GM12878 (cell line): ENCODE results near the gene ZNF276. TPM values are rescaled to one million over a fixed set of nuclear protein-coding genes. Genes with fewer than 3 reads are reported as not detected.
"Not testable (repeated sequence)": the region's sequence is repeated elsewhere in the genome, so short reads cannot be mapped to it uniquely, and the experiment has no call there.

Experiments used
- ATAC-seq: fragments of 200-7000 bp; cut with Tn5 transposase; 3 replicates; pipeline ENCODE4 v1.9.1; 2020; ENCODE audit warnings: mild to moderate bottlenecking, moderate library complexity
- BruUV-seq: library from RNA; stranded (reverse); fragments of 400-500 nt; replicated peaks from 2 replicates; lab custom pipeline; 2021; lab: Mats Ljungman, UMichigan
- CTCF ChIA-PET: fragments of 300-600 bp; sonication (Branson Sonifier 250); formaldehyde crosslinking; extraction: SDS; loops from one replicate; lab custom pipeline; 2021; ENCODE audit warnings: inconsistent platforms; lab: Yijun Ruan, JAX
- POLR2A ChIA-PET: fragments of 350-600 bp; formaldehyde crosslinking; extraction: SDS; loops from one replicate; lab custom pipeline; 2021; ENCODE audit warnings: inconsistent platforms; lab: Charles Lee
- RAD21 ChIA-PET: fragments of 300-600 bp; sonication (Branson Sonifier 250); formaldehyde crosslinking; loops from one replicate; lab custom pipeline; 2023; ENCODE audit warnings: antibody characterized with exemption; ENCODE audit not compliant: unreplicated experiment; lab: Charles Lee
- SMC1A ChIA-PET: fragments of 300-600 bp; sonication (Branson Sonifier 250); formaldehyde crosslinking; loops from one replicate; lab custom pipeline; 2023; ENCODE audit not compliant: unreplicated experiment, uncharacterized antibody; lab: Charles Lee
- DNase-seq: peaks from one replicate; pipeline ENCODE4 v3.0.0-alpha.2; 2011; ENCODE audit warnings: low read depth, low spot score
- FAIRE-seq: peaks from 3 replicates; lab custom pipeline; 2011; peaks lifted over from hg19 to GRCh38; lab: Jason Lieb, UNC
- H2AFZ ChIP-seq: 2 replicates; pipeline ENCODE4 v1.6.0; 2011; ENCODE audit warnings: low read depth, low read length, control low read depth; ENCODE audit not compliant: control insufficient read depth
- H3K27ac ChIP-seq: 2 replicates; pipeline ENCODE4 v1.5.1; 2011; ENCODE audit warnings: control low read depth; ENCODE audit not compliant: control insufficient read depth, insufficient read depth
- H3K27me3 ChIP-seq, 2 experiments: replicated peaks in 1 of 2; 2 replicates each; pipeline versions ENCODE4 v1.6.0 to v1.6.1; 2011; ENCODE audit warnings: low read length in 1 of 2; ENCODE audit not compliant: control insufficient read depth in 2 of 2, insufficient read depth in 2 of 2
- H3K36me3 ChIP-seq, 2 experiments: 2 replicates each; pipeline ENCODE4 v1.5.1; 2011; ENCODE audit warnings: low read length in 1 of 2; ENCODE audit not compliant: control insufficient read depth in 2 of 2, insufficient read depth in 2 of 2
- H3K4me1 ChIP-seq: 2 replicates; pipeline ENCODE4 v1.6.1; 2011; ENCODE audit warnings: mild to moderate bottlenecking, low read length, moderate library complexity, mixed read lengths; ENCODE audit not compliant: control insufficient read depth, insufficient read depth
- H3K4me2 ChIP-seq: 2 replicates; pipeline ENCODE4 v1.6.0; 2011; ENCODE audit warnings: control low read depth; ENCODE audit not compliant: control insufficient read depth, insufficient read depth
- H3K4me3 ChIP-seq: fragments of 200-600 bp; sonication (generic); 2 replicates; pipeline ENCODE4 v1.5.1; 2016
- H3K79me2 ChIP-seq: 2 replicates; pipeline ENCODE4 v1.6.0; 2011; ENCODE audit warnings: low read length; ENCODE audit not compliant: control insufficient read depth, insufficient read depth
- H3K9ac ChIP-seq: 2 replicates; pipeline ENCODE4 v1.8.0; 2011; ENCODE audit warnings: low read length, control low read depth, mixed read lengths; ENCODE audit not compliant: control insufficient read depth, insufficient read depth
- H3K9me3 ChIP-seq: replicated peaks from 3 replicates; pipeline ENCODE4 v1.5.1; 2011; ENCODE audit warnings: mild to moderate bottlenecking, low read length; ENCODE audit not compliant: control insufficient read depth, insufficient read depth
- H4K20me1 ChIP-seq: 2 replicates; pipeline ENCODE4 v1.6.0; 2011; ENCODE audit not compliant: control insufficient read depth, insufficient read depth
- CREB1 ChIP-seq: IDR thresholded peaks from 2 replicates; pipeline ENCODE4 v1.6.1; 2012; ENCODE audit warnings: low read depth, mild to moderate bottlenecking, inconsistent platforms
- CREM ChIP-seq: IDR thresholded peaks from 2 replicates; pipeline ENCODE4 v1.6.1; 2014; ENCODE audit warnings: antibody characterized with exemption, low read depth
- HCFC1 ChIP-seq: fragments of 150-350 bp; IDR thresholded peaks from 2 replicates; pipeline ENCODE4 v1.6.1; 2014; ENCODE audit warnings: low read length
- NKRF ChIP-seq: fragments of 450-650 bp; conservative IDR thresholded peaks from 2 replicates; pipeline ENCODE4 v1.6.1; 2017; ENCODE audit warnings: mild to moderate bottlenecking, moderate library complexity
- NRF1 ChIP-seq: conservative IDR thresholded peaks from 2 replicates; pipeline ENCODE4 v1.6.1; 2011; ENCODE audit warnings: mild to moderate bottlenecking, low read depth, low read length, improper control_type of control experiment
- POLR2A ChIP-seq: IDR thresholded peaks from 2 replicates; pipeline ENCODE4 v1.6.1; 2011; ENCODE audit warnings: low read depth, mild to moderate bottlenecking, low read length
- POLR2AphosphoS5 ChIP-seq: IDR thresholded peaks from 2 replicates; pipeline ENCODE4 v1.6.1; 2011; ENCODE audit warnings: mild to moderate bottlenecking, low read length, inconsistent platforms
- STAT3 ChIP-seq: IDR thresholded peaks from 2 replicates; pipeline ENCODE4 v1.6.1; 2011; ENCODE audit warnings: low read depth, low read length, improper control_type of control experiment
- WGBS: methylation state at CpG from one replicate; pipeline ENCODE4 v1.1.6; 2016; ENCODE audit warnings: low lambda C conversion rate; ENCODE audit not compliant: insufficient replicate concordance, insufficient coverage; ENCODE audit errors: missing lambda C conversion rate; 5-methylcytosine and 5-hydroxymethylcytosine counted together
- in situ Hi-C: fragments of 300-500 bp; cut with MboI; formaldehyde crosslinking; loops from 9 replicates; pipeline ENCODE4 v1.14.3; 2018; ENCODE audit warnings: mixed read lengths
- intact Hi-C: fragments of 100-400 bp; cut with micrococcal nuclease; formaldehyde crosslinking; loops from one replicate; pipeline ENCODE4 v1.14.2; 2022; ENCODE audit not compliant: unreplicated experiment
- polyA plus RNA-seq, 11 experiments: library from polyadenylated mRNA; depleted of rRNA in 4 of 11; unstranded in 6 of 11; stranded (reverse) in 5 of 11; fragments of >200 nt; fragmentation: Nextera tagmentation in 4 of 11; fragmentation: Illumina TruSeq in 1 of 11; extraction: Ambion mirVana in 4 of 11; extraction: Trizol in 1 of 11; gene quantifications; 1 replicate in 1 of 11; 2 replicates in 10 of 11; pipeline versions ENCODE4 v1.2.1 to v1.2.3, GENCODE V29; 2011 to 2016; ENCODE audit warnings: inconsistent platforms in 2 of 11, missing spikeins in 2 of 11, low read depth in 1 of 11
- total RNA-seq, 4 experiments: library from RNA; depleted of rRNA in 3 of 4; stranded (reverse); fragments of >200 nt in 3 of 4; fragmentation: Illumina TruSeq in 1 of 4; extraction: Trizol in 1 of 4; gene quantifications; 2 replicates each; pipeline versions ENCODE4 v1.2.1 to v1.2.3, GENCODE V29; 2013 to 2021

The ZNF276 gene
- total and polyA plus RNA-seq, 10 of the 15 experiments (the other 5 are each of a cell fraction or from before 2014, with no cell fraction given), result 0.27 to 22.7 (median 8.7) TPM

GRCh38 chr16:89694784-89695085, 26.6 kb upstream of the ZNF276 start:
- BruUV-seq, DNase-seq, H4K20me1 ChIP-seq, ATAC-seq, H3K27ac ChIP-seq, H3K27me3 ChIP-seq, RAD21 ChIA-PET, H3K9me3 ChIP-seq, in situ Hi-C loops, CTCF ChIA-PET, intact Hi-C loops, H2AFZ ChIP-seq, H3K4me2 ChIP-seq, H3K4me1 ChIP-seq, H3K4me3 ChIP-seq, H3K9ac ChIP-seq, H3K79me2 ChIP-seq, POLR2A ChIA-PET, FAIRE-seq, SMC1A ChIA-PET: not testable (repeated sequence)
- peaks cover 0 to 14% of the 10 kb centered on the region in 2 experiments; a peak in 3 of 4 replicates for H3K36me3 ChIP-seq
- 94% methylated on average over 8 of the region's 23 CpGs for WGBS

DNA sequence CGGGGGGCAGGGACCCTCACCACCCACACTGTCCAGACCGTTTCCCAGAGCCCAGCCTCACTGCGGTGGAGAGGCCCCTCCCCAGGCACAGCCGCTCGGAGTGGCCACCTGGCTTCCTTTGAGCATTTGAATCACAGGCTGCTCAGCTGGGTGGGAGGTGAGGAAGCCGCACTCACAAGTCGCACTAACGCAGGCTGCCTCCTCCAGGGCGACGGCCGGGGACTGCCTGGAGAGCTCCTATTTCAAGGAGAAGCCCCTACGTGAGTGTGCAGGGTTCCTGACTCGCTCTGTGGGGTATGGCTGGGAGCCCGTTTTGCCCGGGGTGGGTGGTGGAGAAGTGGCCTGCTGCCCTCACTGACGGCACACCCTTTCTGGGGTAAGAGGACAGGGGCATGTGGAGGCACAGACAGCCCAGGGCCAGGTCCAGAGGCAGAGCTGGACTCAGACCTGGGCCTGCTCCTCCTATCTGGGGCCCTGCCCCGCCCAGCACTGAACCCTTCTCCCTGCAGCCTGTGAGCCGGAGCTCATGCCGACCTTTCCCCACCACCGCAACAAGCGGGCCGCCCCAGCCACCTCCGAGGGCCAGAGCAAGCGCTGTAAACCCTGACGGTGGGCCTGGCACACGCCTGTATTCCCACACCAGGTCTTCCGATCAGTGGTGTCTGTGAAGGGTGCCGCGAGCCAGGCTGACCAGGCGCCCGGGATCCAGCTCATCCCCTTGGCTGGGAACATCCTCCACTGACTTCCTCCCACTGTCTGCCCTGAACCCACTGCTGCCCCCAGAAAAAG, 26.1 kb upstream of the ZNF276 start:
- Histone ChIP-seq H3K4me1 (peaks cover 12% of the 10 kb centered on the region), H3K36me3 (peaks cover 0 to 14% of the 10 kb centered on the region in 2 experiments; a peak in 3 of 4 replicates), H3K4me3 (no peak overlapping the region), H3K27me3 (no peaks in the 10 kb centered on the region), H3K9me3 (no peaks in the 10 kb centered on the region), H4K20me1 (no peaks in the 10 kb centered on the region; the same call in 1 of the 2 replicates), H2AFZ (no peak overlapping the region), H3K79me2 (no peaks in the 10 kb centered on the region), H3K4me2 (no peak overlapping the region), H3K9ac (no peak overlapping the region), H3K27ac (no peak overlapping the region)
- ChIA-PET CTCF (no interaction called here), RAD21 (no interaction called here), SMC1A (no interaction called here), POLR2A (interaction anchor here (1.5 kb wide), 1 partner anchor 9 kb away, joined by 4 read pairs; the partner anchor contains the start of gene CDK10)
- FAIRE-seq (no peak), DNase-seq (no peak), ATAC-seq (no peak)
- no peak for TF ChIP-seq STAT3
- no peak for TF ChIP-seq NKRF
- TF ChIP-seq NRF1, result no peak
- no peak for TF ChIP-seq HCFC1
- TF ChIP-seq POLR2AphosphoS5, result 0 out of 2 replicates have a peak, but pooled peaks have one; percentile 33
- TF ChIP-seq POLR2A, result peak; percentile 15; the same call in 1 of the 2 replicates
- no peak for TF ChIP-seq CREM
- TF ChIP-seq CREB1, result no peak
- in situ Hi-C loops, result no loop called here
- no TSS peak for BruUV-seq
- intact Hi-C loops, result no loop called here
- WGBS, result 92% methylated on average over 31 of the region's 31 CpGs
